SK-N-SH treated with all-trans-retinoic acid at 6 μM for 48 hours (cell line): ENCODE data around the gene OBSCN.

Experiments
- ARNTL ChIP-seq: fragments of 450-650 bp; formaldehyde crosslinking; IDR thresholded peaks from 2 replicates; pipeline ENCODE4 v1.5.0; 2020; ENCODE audit warnings: low read depth, mild to moderate bottlenecking, moderate library complexity, borderline replicate concordance
- CSDC2 ChIP-seq: fragments of 250-450 bp; sonication (Bioruptor Pico); IDR thresholded peaks from 2 replicates; pipeline ENCODE4 v1.5.0; 2020; ENCODE audit warnings: mild to moderate bottlenecking, moderate library complexity
- ESRRG ChIP-seq: fragments of 250-450 bp; sonication (Bioruptor Pico); IDR thresholded peaks from 2 replicates; pipeline ENCODE4 v1.6.1; 2021; ENCODE audit warnings: mild to moderate bottlenecking
- GLIS3 ChIP-seq: fragments of 250-450 bp; sonication (Bioruptor Pico); IDR thresholded peaks from 2 replicates; pipeline ENCODE4 v1.5.0; 2020; ENCODE audit warnings: mild to moderate bottlenecking, moderate library complexity
- RARB ChIP-seq: fragments of 250-450 bp; sonication (Bioruptor Pico); IDR thresholded peaks from 2 replicates; pipeline ENCODE4 v1.8.0; 2021; ENCODE audit warnings: mild to moderate bottlenecking, moderate library complexity
- ZFP30 ChIP-seq: fragments of 450-650 bp; formaldehyde crosslinking; IDR thresholded peaks from 2 replicates; pipeline ENCODE4 v1.5.0; 2022; ENCODE audit warnings: mild to moderate bottlenecking, moderate library complexity
- ZNF8 ChIP-seq: fragments of 450-650 bp; formaldehyde crosslinking; IDR thresholded peaks from 2 replicates; pipeline ENCODE4 v1.5.0; 2020; ENCODE audit warnings: mild to moderate bottlenecking, moderate library complexity

- TF ChIP-seq ESRRG = no peak
- no peak for TF ChIP-seq ARNTL
- no peak for TF ChIP-seq ZFP30 (CRISPR knock-in tag)
- TF ChIP-seq RARB (CRISPR knock-in tag) = no peak
- no peak for TF ChIP-seq CSDC2 (CRISPR knock-in tag)
- no peak for TF ChIP-seq GLIS3 (CRISPR knock-in tag)
- TF ChIP-seq ZNF8 (CRISPR knock-in tag) = no peak
Measured at GRCh38 chr1:228310162-228310792, 102.4 kb downstream of the OBSCN start.
